Activated naive CD4-positive, alpha-beta T cell treated with anti-CD3 and anti-CD28 coated beads for 36 hours (primary cell): ENCODE measurements around the gene BTBD9. TPM values are rescaled to one million over a fixed set of nuclear protein-coding genes. Genes with fewer than 3 reads are reported as not detected.

ENCODE experiments used
- CTCF ChIA-PET: fragments of 350-600 bp; sonication (Branson Sonifier 250); formaldehyde crosslinking; loops from one replicate; lab custom pipeline; 2021; ENCODE audit warnings: antibody characterized with exemption; lab: Charles Lee
- DNase-seq: peaks from one replicate; pipeline ENCODE4 v3.0.0-alpha.2; 2020
- H3K27ac Mint-ChIP-seq: one replicate; pipeline ENCODE4 v1.8.0; 2021; ENCODE audit warnings: mild to moderate bottlenecking, mixed read lengths
- H3K27me3 Mint-ChIP-seq: one replicate; pipeline ENCODE4 v1.8.0; 2021; ENCODE audit warnings: low read depth, mixed read lengths
- H3K36me3 Mint-ChIP-seq: one replicate; pipeline ENCODE4 v1.8.0; 2021; ENCODE audit warnings: low read depth, mixed read lengths
- H3K4me1 Mint-ChIP-seq: one replicate; pipeline ENCODE4 v1.8.0; 2021; ENCODE audit warnings: low read depth, mixed read lengths
- H3K4me3 Mint-ChIP-seq: one replicate; pipeline ENCODE4 v1.8.0; 2021; ENCODE audit warnings: mild to moderate bottlenecking, moderate library complexity, mixed read lengths
- H3K9me3 Mint-ChIP-seq: one replicate; pipeline ENCODE4 v1.8.0; 2021; ENCODE audit warnings: mixed read lengths
- intact Hi-C: fragments of 100-400 bp; cut with micrococcal nuclease; formaldehyde crosslinking; loops from one replicate; pipeline ENCODE4 v1.15.1; 2023
- total RNA-seq, 2 experiments: library from RNA; stranded (reverse); gene quantifications; one replicate each; pipeline ENCODE4 v1.2.3, GENCODE V29; 2021

Gene BTBD9
- total RNA-seq, 2 experiments from 2014 or later: 9.5 to 11.1 TPM

- CTCF ChIA-PET: no interaction called here
These were observed 477.1 kb downstream of the BTBD9 start for GRCh38 chr6:38162493-38163185.

GRCh38 chr6:38161754-38162492 lies 477.8 kb downstream of the BTBD9 start:
- no peak overlapping the region for H3K27ac Mint-ChIP-seq
- peaks cover 9% of the 10 kb centered on the region for H3K36me3 Mint-ChIP-seq
- H3K4me3 Mint-ChIP-seq: no peak overlapping the region
- peaks cover 3% of the 10 kb centered on the region for H3K9me3 Mint-ChIP-seq
- no peak for DNase-seq
- intact Hi-C loops: no loop called here
- no peaks in the 10 kb centered on the region for H3K4me1 Mint-ChIP-seq
- CTCF ChIA-PET: no interaction called here
- H3K27me3 Mint-ChIP-seq: no peaks in the 10 kb centered on the region

More at GRCh38 chr6:38162493-38163185, 477.1 kb downstream of the BTBD9 start:
- intact Hi-C loops: no loop called here
- H3K36me3 Mint-ChIP-seq: peaks cover 9% of the 10 kb centered on the region
- DNase-seq: no peak
- H3K4me1 Mint-ChIP-seq: no peaks in the 10 kb centered on the region
- no peaks in the 10 kb centered on the region for H3K27me3 Mint-ChIP-seq
- no peak overlapping the region for H3K4me3 Mint-ChIP-seq
- no peak overlapping the region for H3K27ac Mint-ChIP-seq
- peaks cover 3% of the 10 kb centered on the region for H3K9me3 Mint-ChIP-seq

GRCh38 chr6:38161331-38161730 lies 478.4 kb downstream of the BTBD9 start:
- H3K36me3 Mint-ChIP-seq: peaks cover 9% of the 10 kb centered on the region
- H3K9me3 Mint-ChIP-seq: peaks cover 3% of the 10 kb centered on the region
- intact Hi-C loops: no loop called here
- DNase-seq: no peak
- H3K27me3 Mint-ChIP-seq: no peaks in the 10 kb centered on the region
- no peak overlapping the region for H3K4me3 Mint-ChIP-seq
- no peaks in the 10 kb centered on the region for H3K4me1 Mint-ChIP-seq
- no peak overlapping the region for H3K27ac Mint-ChIP-seq
- CTCF ChIA-PET: no interaction called here

GRCh38 chr6:38160831-38161230 lies 478.9 kb downstream of the BTBD9 start:
- DNase-seq: no peak
- CTCF ChIA-PET: no interaction called here
- intact Hi-C loops: no loop called here
- no peak overlapping the region for H3K4me3 Mint-ChIP-seq
- H3K27ac Mint-ChIP-seq: no peak overlapping the region
- no peaks in the 10 kb centered on the region for H3K27me3 Mint-ChIP-seq
- peaks cover 3% of the 10 kb centered on the region for H3K9me3 Mint-ChIP-seq
- H3K36me3 Mint-ChIP-seq: peaks cover 9% of the 10 kb centered on the region
- H3K4me1 Mint-ChIP-seq: no peaks in the 10 kb centered on the region

DNA sequence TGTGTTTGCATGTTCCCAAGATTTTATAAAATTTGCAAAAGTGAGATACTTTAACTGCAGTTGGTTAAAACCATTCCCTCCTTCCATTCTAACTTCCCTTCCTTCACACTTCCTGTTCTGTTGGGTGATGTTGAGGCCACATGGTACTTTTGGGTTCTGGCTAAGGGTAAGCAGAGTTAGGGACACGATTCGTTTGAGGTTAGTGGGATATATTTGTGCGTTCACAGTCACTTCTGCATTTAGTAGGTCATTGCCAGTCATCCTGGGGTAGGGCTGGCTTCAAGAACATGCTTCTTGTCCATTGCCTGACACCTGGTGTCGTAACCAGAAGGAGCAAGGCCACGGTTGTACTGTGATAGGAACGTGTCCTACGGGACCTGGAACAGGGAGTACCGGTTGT lies 480.1 kb downstream of the BTBD9 start:
- no peaks in the 10 kb centered on the region for H3K27me3 Mint-ChIP-seq
- H3K9me3 Mint-ChIP-seq: peaks cover 3% of the 10 kb centered on the region
- no peak overlapping the region for H3K4me3 Mint-ChIP-seq
- DNase-seq: no peak
- no peak overlapping the region for H3K27ac Mint-ChIP-seq
- peaks cover 12% of the 10 kb centered on the region for H3K36me3 Mint-ChIP-seq
- CTCF ChIA-PET: no interaction called here
- intact Hi-C loops: no loop called here
- no peaks in the 10 kb centered on the region for H3K4me1 Mint-ChIP-seq

DNA sequence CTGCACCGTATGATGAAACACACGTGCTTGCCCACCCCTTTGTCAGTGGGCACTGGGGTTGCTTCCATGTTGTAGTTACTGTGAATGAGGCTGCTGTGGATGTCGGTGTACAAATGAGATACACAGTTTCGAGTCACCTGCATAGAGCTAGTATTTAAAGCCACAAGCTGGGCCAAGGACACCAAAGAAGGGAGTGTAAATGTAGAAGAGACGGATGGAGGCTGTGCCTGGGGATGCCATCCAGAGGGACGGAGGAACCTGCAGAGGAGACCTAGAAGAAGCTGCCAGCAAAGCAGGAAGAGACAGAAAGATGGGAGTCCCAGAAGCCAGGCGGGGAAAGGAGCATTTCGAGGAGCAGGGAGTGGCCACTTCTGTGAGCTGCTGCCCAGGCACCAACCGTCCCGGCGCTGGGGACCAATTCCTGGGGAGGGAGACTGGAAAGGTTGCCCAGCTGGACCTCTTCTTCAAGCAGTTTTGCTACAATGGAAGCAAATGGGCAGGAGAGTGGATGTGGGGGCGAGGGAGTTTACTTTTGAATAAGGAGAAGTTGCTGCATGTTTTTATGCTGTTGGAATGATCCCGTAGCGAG lies 480.9 kb downstream of the BTBD9 start:
- no peak for DNase-seq
- H3K4me3 Mint-ChIP-seq: no peak overlapping the region
- CTCF ChIA-PET: no interaction called here
- H3K27me3 Mint-ChIP-seq: no peaks in the 10 kb centered on the region
- no peaks in the 10 kb centered on the region for H3K4me1 Mint-ChIP-seq
- H3K36me3 Mint-ChIP-seq: peaks cover 12% of the 10 kb centered on the region
- intact Hi-C loops: no loop called here
- H3K9me3 Mint-ChIP-seq: peaks cover 3% of the 10 kb centered on the region
- H3K27ac Mint-ChIP-seq: no peak overlapping the region

DNA sequence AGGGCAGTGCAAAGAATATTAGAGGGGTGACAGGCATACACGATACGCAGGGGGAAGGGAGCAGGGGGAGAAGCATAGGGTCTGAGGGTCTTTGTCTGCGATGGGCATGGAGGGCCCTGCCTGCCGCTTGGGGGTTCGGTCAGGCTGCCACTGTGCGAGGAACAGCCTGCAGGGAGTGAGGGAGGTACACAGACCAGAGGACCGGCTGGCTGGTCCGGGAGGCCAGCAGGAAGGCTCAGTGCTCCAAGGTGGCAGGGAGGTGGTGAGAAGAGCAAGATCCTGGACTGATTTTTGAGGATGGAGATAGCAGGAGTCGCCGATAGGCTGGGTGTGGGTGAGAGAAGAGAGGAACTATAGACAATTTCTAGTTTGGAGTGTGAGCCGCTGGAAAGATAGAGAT lies 481.8 kb downstream of the BTBD9 start:
- no peak overlapping the region for H3K4me3 Mint-ChIP-seq
- DNase-seq: no peak
- H3K9me3 Mint-ChIP-seq: peaks cover 3% of the 10 kb centered on the region
- H3K36me3 Mint-ChIP-seq: peaks cover 12% of the 10 kb centered on the region
- no peaks in the 10 kb centered on the region for H3K27me3 Mint-ChIP-seq
- H3K4me1 Mint-ChIP-seq: no peaks in the 10 kb centered on the region
- CTCF ChIA-PET: no interaction called here
- intact Hi-C loops: no loop called here
- H3K27ac Mint-ChIP-seq: no peak overlapping the region

- H3K4me3 Mint-ChIP-seq: no peak overlapping the region
- CTCF ChIA-PET: no interaction called here
- no peaks in the 10 kb centered on the region for H3K4me1 Mint-ChIP-seq
- H3K27me3 Mint-ChIP-seq: no peaks in the 10 kb centered on the region
- H3K9me3 Mint-ChIP-seq: peaks cover 3% of the 10 kb centered on the region
- no peak for DNase-seq
- H3K27ac Mint-ChIP-seq: no peak overlapping the region
- H3K36me3 Mint-ChIP-seq: peaks cover 12% of the 10 kb centered on the region
- intact Hi-C loops: no loop called here
These were observed 482.7 kb downstream of the BTBD9 start for GRCh38 chr6:38156818-38157565.

DNA sequence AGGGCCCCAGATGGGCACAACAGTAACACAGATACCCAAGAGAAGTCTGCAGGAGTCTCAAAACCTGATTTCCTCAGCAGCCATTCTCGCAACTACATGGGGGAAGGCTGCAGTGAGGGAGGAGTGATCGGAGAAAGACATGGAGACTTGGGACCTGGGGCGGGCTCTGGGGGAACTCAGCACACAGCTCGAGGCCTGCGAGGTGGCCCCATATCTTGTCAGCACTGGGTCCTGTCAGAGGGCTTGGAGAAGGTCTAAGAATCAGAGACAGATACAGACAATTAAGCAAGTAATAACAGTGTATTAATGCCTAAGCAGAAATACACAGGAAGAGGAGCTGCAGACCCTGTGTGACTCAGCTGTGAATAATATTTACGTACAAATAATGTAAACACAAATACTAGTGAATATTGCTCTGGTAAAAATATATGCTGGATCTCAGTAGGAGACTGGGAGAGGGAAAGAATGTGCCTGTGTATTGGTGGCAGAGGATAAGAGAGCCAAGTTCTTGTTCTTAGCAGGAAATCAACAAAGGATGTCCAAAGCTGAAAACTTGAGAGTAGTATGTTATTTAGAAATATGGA lies 484.0 kb downstream of the BTBD9 start:
- CTCF ChIA-PET: interaction anchor here (0.7 kb wide), 1 partner anchor 365 kb away, joined by 3 read pairs; no protein-coding TSS in a partner anchor
- no peaks in the 10 kb centered on the region for H3K4me1 Mint-ChIP-seq
- H3K27ac Mint-ChIP-seq: no peak overlapping the region
- H3K36me3 Mint-ChIP-seq: peaks cover 12% of the 10 kb centered on the region
- H3K9me3 Mint-ChIP-seq: peaks cover 3% of the 10 kb centered on the region
- DNase-seq: no peak
- H3K27me3 Mint-ChIP-seq: no peaks in the 10 kb centered on the region
- H3K4me3 Mint-ChIP-seq: no peak overlapping the region
- intact Hi-C loops: no loop called here

DNA sequence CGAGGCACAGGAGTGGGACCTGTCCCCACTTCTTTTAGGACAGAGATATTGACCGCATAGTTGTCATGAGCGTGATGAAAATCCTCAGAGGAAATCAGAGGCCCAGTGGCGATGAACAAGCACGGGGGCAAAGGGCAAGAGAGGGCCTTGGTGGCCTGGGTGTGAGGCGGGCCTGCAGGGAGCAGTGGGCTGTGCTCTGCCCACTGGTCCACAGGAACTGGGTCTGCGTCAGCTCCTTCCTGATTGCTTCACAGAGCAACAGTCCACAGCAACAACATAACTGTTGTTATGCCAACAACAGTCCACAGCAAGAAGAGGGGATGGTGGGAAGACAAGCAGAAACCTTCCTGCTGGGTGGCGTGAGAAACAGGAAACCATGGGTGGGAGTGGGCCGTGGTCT lies 484.6 kb downstream of the BTBD9 start:
- DNase-seq: no peak
- Mint-ChIP-seq H3K36me3 (peaks cover 10% of the 10 kb centered on the region), H3K9me3 (peaks cover 3% of the 10 kb centered on the region), H3K27ac (no peak overlapping the region), H3K4me1 (no peaks in the 10 kb centered on the region), H3K27me3 (no peaks in the 10 kb centered on the region), H3K4me3 (no peak overlapping the region)
- CTCF ChIA-PET: no interaction called here
- intact Hi-C loops: no loop called here

GRCh38 chr6:38154731-38155130 lies 485.0 kb downstream of the BTBD9 start:
- CTCF ChIA-PET: no interaction called here

DNA sequence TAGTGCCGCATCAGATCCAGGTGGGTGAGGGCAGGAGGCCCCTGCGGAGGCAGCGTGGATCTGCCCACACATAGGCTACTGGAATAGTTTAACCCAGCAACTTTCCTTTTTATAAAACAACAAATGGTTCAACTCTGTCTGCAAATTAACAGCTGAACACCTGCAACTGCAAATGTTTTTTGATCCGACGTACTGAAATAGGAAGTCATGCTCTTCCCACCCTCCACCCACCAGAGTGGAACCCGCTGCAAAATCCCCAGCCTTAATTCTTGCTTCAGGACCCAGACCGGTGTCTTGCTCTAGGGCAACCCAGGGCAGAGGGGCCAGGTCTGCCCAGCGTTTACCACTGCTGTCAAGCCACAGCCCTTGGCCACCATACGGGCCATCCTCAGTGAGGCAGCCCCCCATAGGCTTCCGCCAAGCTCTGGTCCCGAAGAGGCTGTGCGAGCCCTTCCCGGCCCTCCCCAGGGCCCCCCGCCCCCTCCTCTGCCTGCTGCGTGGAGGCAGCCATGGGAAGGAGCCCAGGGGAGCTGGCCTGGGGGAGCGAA lies 485.9 kb downstream of the BTBD9 start:
- H3K36me3 Mint-ChIP-seq: peaks cover 4% of the 10 kb centered on the region
- no peaks in the 10 kb centered on the region for H3K4me1 Mint-ChIP-seq
- intact Hi-C loops: no loop called here
- no peak overlapping the region for H3K27ac Mint-ChIP-seq
- H3K4me3 Mint-ChIP-seq: no peak overlapping the region
- CTCF ChIA-PET: no interaction called here
- H3K9me3 Mint-ChIP-seq: peaks cover 3% of the 10 kb centered on the region
- no peak for DNase-seq
- no peaks in the 10 kb centered on the region for H3K27me3 Mint-ChIP-seq

More at GRCh38 chr6:38154731-38155130, 485.0 kb downstream of the BTBD9 start:
- no peaks in the 10 kb centered on the region for H3K4me1 Mint-ChIP-seq
- no peak for DNase-seq
- no peaks in the 10 kb centered on the region for H3K27me3 Mint-ChIP-seq
- H3K4me3 Mint-ChIP-seq: no peak overlapping the region
- peaks cover 3% of the 10 kb centered on the region for H3K9me3 Mint-ChIP-seq
- peaks cover 7% of the 10 kb centered on the region for H3K36me3 Mint-ChIP-seq
- no peak overlapping the region for H3K27ac Mint-ChIP-seq
- intact Hi-C loops: no loop called here
